ENCODE data around the gene OR1J1. TPM values are rescaled to one million over a fixed set of nuclear protein-coding genes. Genes with fewer than 3 reads are reported as not detected.

The OR1J1 gene
- total and polyA plus RNA-seq, 2 of the 8 experiments (the other 6 are each of a cell fraction or from before 2014, with no cell fraction given), result not detected

DNA sequence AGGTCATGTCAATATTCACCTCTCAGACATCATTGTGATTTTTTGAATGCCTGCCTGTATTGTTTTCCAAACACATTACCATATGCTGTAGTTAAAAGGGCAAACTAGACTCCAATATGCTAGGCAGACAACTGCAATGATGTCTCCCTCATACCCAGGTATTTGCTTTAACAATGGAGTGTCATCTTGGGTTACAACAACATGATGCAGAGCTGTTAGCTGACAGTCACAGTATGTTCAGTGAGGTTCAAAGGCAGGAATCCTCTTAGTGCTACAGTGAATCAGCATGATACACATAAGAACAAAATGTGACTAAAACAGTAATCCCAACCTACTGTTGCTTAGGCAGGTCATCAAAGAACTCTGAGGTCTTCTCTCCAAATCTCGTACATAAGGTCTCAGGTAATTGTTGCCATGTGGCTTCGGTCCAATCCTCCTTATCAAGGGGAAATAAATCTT is 24.0 kb downstream of the OR1J1 start (continued):
- TF ChIP-seq, protein P1, sequence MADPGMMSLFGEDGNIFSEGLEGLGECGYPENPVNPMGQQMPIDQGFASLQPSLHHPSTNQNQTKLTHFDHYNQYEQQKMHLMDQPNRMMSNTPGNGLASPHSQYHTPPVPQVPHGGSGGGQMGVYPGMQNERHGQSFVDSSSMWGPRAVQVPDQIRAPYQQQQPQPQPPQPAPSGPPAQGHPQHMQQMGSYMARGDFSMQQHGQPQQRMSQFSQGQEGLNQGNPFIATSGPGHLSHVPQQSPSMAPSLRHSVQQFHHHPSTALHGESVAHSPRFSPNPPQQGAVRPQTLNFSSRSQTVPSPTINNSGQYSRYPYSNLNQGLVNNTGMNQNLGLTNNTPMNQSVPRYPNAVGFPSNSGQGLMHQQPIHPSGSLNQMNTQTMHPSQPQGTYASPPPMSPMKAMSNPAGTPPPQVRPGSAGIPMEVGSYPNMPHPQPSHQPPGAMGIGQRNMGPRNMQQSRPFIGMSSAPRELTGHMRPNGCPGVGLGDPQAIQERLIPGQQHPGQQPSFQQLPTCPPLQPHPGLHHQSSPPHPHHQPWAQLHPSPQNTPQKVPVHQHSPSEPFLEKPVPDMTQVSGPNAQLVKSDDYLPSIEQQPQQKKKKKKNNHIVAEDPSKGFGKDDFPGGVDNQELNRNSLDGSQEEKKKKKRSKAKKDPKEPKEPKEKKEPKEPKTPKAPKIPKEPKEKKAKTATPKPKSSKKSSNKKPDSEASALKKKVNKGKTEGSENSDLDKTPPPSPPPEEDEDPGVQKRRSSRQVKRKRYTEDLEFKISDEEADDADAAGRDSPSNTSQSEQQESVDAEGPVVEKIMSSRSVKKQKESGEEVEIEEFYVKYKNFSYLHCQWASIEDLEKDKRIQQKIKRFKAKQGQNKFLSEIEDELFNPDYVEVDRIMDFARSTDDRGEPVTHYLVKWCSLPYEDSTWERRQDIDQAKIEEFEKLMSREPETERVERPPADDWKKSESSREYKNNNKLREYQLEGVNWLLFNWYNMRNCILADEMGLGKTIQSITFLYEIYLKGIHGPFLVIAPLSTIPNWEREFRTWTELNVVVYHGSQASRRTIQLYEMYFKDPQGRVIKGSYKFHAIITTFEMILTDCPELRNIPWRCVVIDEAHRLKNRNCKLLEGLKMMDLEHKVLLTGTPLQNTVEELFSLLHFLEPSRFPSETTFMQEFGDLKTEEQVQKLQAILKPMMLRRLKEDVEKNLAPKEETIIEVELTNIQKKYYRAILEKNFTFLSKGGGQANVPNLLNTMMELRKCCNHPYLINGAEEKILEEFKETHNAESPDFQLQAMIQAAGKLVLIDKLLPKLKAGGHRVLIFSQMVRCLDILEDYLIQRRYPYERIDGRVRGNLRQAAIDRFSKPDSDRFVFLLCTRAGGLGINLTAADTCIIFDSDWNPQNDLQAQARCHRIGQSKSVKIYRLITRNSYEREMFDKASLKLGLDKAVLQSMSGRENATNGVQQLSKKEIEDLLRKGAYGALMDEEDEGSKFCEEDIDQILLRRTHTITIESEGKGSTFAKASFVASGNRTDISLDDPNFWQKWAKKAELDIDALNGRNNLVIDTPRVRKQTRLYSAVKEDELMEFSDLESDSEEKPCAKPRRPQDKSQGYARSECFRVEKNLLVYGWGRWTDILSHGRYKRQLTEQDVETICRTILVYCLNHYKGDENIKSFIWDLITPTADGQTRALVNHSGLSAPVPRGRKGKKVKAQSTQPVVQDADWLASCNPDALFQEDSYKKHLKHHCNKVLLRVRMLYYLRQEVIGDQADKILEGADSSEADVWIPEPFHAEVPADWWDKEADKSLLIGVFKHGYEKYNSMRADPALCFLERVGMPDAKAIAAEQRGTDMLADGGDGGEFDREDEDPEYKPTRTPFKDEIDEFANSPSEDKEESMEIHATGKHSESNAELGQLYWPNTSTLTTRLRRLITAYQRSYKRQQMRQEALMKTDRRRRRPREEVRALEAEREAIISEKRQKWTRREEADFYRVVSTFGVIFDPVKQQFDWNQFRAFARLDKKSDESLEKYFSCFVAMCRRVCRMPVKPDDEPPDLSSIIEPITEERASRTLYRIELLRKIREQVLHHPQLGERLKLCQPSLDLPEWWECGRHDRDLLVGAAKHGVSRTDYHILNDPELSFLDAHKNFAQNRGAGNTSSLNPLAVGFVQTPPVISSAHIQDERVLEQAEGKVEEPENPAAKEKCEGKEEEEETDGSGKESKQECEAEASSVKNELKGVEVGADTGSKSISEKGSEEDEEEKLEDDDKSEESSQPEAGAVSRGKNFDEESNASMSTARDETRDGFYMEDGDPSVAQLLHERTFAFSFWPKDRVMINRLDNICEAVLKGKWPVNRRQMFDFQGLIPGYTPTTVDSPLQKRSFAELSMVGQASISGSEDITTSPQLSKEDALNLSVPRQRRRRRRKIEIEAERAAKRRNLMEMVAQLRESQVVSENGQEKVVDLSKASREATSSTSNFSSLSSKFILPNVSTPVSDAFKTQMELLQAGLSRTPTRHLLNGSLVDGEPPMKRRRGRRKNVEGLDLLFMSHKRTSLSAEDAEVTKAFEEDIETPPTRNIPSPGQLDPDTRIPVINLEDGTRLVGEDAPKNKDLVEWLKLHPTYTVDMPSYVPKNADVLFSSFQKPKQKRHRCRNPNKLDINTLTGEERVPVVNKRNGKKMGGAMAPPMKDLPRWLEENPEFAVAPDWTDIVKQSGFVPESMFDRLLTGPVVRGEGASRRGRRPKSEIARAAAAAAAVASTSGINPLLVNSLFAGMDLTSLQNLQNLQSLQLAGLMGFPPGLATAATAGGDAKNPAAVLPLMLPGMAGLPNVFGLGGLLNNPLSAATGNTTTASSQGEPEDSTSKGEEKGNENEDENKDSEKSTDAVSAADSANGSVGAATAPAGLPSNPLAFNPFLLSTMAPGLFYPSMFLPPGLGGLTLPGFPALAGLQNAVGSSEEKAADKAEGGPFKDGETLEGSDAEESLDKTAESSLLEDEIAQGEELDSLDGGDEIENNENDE (IDR thresholded peaks at IDR 0.05; ENCODE audit: insufficient replicate concordance, low read length), result no peak
- no peak for TF ChIP-seq BCL11A (IDR thresholded peaks at IDR 0.05; ENCODE audit: low read depth in 2 of 2, low read length in 2 of 2)
- TF ChIP-seq TBP (IDR thresholded peaks at IDR 0.05; ENCODE audit: low read depth, low read length), result no peak
- TF ChIP-seq KDM4A (IDR thresholded peaks at IDR 0.05; ENCODE audit: low read depth, low read length, severe bottlenecking), result no peak
